Kidney (tissue), 14 donors: ENCODE measurements around the gene GRN. TPM values are rescaled to one million over a fixed set of nuclear protein-coding genes. Genes with fewer than 3 reads are reported as not detected.
A peak's percentile ranks its signal among the peaks of the same experiment; 100 is the strongest.

ENCODE experiments used
- DNase-seq, 5 donors: peaks; one replicate each; pipeline ENCODE4 v3.0.0-alpha.2; 2013 to 2020
- FAIRE-seq: peaks from 2 replicates; lab custom pipeline; 2012; peaks lifted over from hg19 to GRCh38; lab: Jason Lieb, UNC
- H3K27ac ChIP-seq, 2 donors: one replicate each; pipeline ENCODE4 v1.7.0; 2013; ENCODE audit warnings: low read depth in 2 of 2, low read length in 2 of 2, inconsistent platforms in 1 of 2
- H3K27me3 ChIP-seq: one replicate; pipeline ENCODE4 v1.7.1; 2013; ENCODE audit warnings: low read length, inconsistent platforms; ENCODE audit not compliant: control insufficient read depth, insufficient read depth
- H3K36me3 ChIP-seq, 3 donors: one replicate each; pipeline versions ENCODE4 v1.7.0 to v1.7.1; 2013; ENCODE audit warnings: low read length in 3 of 3, control low read depth in 1 of 3, inconsistent platforms in 1 of 3; ENCODE audit not compliant: insufficient read depth in 3 of 3, control insufficient read depth in 2 of 3
- H3K4me1 ChIP-seq, 3 donors: one replicate each; pipeline versions ENCODE4 v1.7.0 to v1.7.1; 2013; ENCODE audit warnings: low read length in 3 of 3, inconsistent platforms in 1 of 3, low read depth in 1 of 3; ENCODE audit not compliant: control insufficient read depth in 2 of 3, insufficient read depth in 2 of 3
- H3K4me3 ChIP-seq, 3 donors: one replicate each; pipeline versions ENCODE4 v1.7.0 to v1.8.1; 2013; ENCODE audit warnings: low read length in 3 of 3, control low read depth in 1 of 3, inconsistent platforms in 1 of 3
- H3K9ac ChIP-seq, 3 donors: one replicate each; pipeline versions ENCODE4 v1.7.0 to v1.7.1; 2013; ENCODE audit warnings: low read length in 3 of 3, control low read depth in 1 of 3, inconsistent platforms in 1 of 3
- H3K9me3 ChIP-seq, 3 donors: one replicate each; pipeline versions ENCODE4 v1.7.0 to v1.7.1; 2013; ENCODE audit warnings: low read length in 3 of 3, control low read depth in 1 of 3, inconsistent platforms in 1 of 3; ENCODE audit not compliant: control insufficient read depth in 2 of 3, insufficient read depth in 1 of 3
- intact Hi-C: fragments of 100-400 bp; cut with DNase I; formaldehyde crosslinking; loops from one replicate; pipeline ENCODE4 v1.11.1; 2022
- polyA plus RNA-seq: library from polyadenylated mRNA; stranded (reverse); fragments of 350-450 nt; fragmentation: Illumina TruSeq; extraction: RNeasy Lipid Tissue Mini Kit (QIAGEN cat#74804); gene quantifications from one replicate; pipeline ENCODE4 v1.2.3, GENCODE V29; 2014; ENCODE audit warnings: low read depth, low replicate concordance; ENCODE audit not compliant: insufficient read depth
- total RNA-seq: library from RNA; stranded (reverse); fragmentation: NEBNext Ultra II Directional; extraction: Animal tissue kit (Norgen Biotek cat#: 25700); gene quantifications from one replicate; pipeline ENCODE4 v1.2.1, GENCODE V29; 2021
- TF ChIP-seq, protein P1 (sequence below): IDR thresholded peaks from 3 replicates; pipeline ENCODE4 v1.5.1; 2012; ENCODE audit warnings: mild to moderate bottlenecking, moderate library complexity, borderline replicate concordance; ENCODE audit not compliant: insufficient read depth; ENCODE audit errors: extremely low read depth
- donor health status: control.
- donor health status: control.
- donor health status: control.
- donor health status: control.
- donor health status: control.
- donor health status: DM: yes; HTN: yes; CAD: no.
- donor health status: Normal renal cell carcinoma (clear cell type).

GRN gene
- total and polyA plus RNA-seq, 2 donors from 2014 or later: 235 to 353 TPM

DNA sequence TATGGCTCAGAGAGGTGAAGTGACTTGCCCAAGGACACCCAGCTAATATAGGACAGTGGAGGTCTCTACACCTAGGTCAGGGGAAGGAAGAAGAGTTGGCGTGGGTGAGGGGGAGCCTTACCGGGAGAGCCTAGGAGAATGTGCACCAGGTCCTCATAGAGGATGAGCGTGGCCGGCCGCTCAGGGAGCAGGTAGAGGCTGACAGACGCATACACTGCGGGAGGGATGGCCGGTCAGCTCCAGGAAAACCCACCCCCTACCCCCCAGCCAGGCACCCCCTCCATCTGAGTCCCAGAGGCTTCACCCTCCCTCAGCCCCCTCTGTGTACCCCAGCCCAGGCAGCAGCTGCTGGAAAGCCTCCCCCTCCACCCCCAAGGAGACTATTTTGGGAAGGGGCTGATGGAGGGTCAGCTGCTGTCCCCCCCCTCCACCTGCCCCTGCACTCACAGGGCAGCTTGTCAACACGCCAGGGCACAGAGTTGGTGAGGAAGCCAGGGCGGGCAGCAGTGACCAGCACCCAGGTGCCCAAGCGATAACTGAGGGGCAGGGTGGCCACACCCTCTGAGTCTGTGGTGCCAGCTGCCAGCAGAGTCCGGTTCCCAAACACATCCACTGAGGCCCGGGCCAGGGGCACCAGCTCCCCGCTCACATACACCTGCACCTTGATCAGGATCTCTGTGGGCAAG lies 14.5 kb downstream of the GRN start:
- no peaks in the 10 kb centered on the region for H3K36me3 ChIP-seq
- DNase-seq (peak in 1 of 5 donors; percentile 57), FAIRE-seq (no peak)
- TF ChIP-seq, protein P1, sequence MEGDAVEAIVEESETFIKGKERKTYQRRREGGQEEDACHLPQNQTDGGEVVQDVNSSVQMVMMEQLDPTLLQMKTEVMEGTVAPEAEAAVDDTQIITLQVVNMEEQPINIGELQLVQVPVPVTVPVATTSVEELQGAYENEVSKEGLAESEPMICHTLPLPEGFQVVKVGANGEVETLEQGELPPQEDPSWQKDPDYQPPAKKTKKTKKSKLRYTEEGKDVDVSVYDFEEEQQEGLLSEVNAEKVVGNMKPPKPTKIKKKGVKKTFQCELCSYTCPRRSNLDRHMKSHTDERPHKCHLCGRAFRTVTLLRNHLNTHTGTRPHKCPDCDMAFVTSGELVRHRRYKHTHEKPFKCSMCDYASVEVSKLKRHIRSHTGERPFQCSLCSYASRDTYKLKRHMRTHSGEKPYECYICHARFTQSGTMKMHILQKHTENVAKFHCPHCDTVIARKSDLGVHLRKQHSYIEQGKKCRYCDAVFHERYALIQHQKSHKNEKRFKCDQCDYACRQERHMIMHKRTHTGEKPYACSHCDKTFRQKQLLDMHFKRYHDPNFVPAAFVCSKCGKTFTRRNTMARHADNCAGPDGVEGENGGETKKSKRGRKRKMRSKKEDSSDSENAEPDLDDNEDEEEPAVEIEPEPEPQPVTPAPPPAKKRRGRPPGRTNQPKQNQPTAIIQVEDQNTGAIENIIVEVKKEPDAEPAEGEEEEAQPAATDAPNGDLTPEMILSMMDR: no peak
- H3K4me3 ChIP-seq: no peak overlapping the region
- peaks cover 5 to 9% (median 5%) of the 10 kb centered on the region in 3 donors for H3K4me1 ChIP-seq
- intact Hi-C loops: no loop called here
- H3K9ac ChIP-seq: no peak overlapping the region
- no peaks in the 10 kb centered on the region for H3K27me3 ChIP-seq
- no peak overlapping the region for H3K27ac ChIP-seq
- no peaks in the 10 kb centered on the region for H3K9me3 ChIP-seq

DNA sequence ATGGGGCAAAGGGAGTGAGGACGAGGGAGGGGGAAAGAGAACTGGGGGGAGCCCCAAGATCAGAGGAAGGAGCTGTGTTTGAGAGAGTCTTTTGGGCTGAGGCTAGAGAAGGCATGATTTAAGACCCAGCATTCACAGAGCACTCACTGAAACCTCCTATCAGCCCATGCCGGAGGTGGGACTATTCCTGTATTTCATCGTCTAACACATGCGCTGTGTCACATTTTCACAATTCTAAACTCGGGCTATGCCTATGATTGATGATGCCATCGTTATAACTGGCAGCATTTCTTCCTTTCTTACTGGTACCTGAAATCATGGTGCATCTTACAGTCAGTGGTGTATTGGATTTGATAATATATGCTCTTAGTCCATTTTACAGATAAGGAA lies 15.0 kb downstream of the GRN start:
- Histone ChIP-seq H3K9me3 (no peaks in the 10 kb centered on the region), H3K27me3 (no peaks in the 10 kb centered on the region), H3K4me3 (no peak overlapping the region), H3K9ac (peak overlapping the region in 1 of 3 donors; percentile 15), H3K27ac (no peak overlapping the region), H3K4me1 (peaks cover 5 to 9% (median 5%) of the 10 kb centered on the region in 3 donors), H3K36me3 (no peaks in the 10 kb centered on the region)
- intact Hi-C loops: no loop called here
- TF ChIP-seq, protein P1: no peak
- FAIRE-seq (no peak), DNase-seq (no peak)

DNA sequence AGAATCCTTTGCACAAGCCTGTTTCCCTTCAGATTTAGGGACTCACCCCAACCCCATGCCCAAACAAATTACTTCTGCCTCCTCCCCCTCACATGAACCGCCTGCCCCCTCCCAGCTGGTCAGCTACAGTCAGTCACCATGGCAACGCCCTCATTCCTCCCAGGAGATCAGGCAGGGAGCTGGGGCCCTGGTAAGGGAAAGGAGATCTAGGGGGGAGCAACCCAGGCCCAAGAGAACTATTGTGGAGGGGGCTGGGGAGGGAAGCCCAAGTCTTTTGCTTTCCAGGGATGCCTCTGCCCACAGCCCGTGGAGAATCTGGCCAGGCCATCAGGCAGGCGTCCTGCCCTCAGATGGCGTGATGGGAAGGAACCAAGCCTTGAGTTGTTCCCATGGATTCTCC lies 15.7 kb downstream of the GRN start:
- no peaks in the 10 kb centered on the region for H3K9me3 ChIP-seq
- TF ChIP-seq, protein P1: no peak
- peaks cover 5 to 9% (median 5%) of the 10 kb centered on the region in 3 donors for H3K4me1 ChIP-seq
- intact Hi-C loops: no loop called here
- peak; percentile 85 to 96 (median 93) for DNase-seq
- H3K36me3 ChIP-seq: no peaks in the 10 kb centered on the region
- H3K9ac ChIP-seq: no peak overlapping the region
- H3K4me3 ChIP-seq: no peak overlapping the region
- H3K27ac ChIP-seq: no peak overlapping the region
- no peaks in the 10 kb centered on the region for H3K27me3 ChIP-seq
- FAIRE-seq: no peak
